Small intestine (tissue), 7 donors: ENCODE data around the gene COLQ. TPM values are rescaled to one million over a fixed set of nuclear protein-coding genes. Genes with fewer than 3 reads are reported as not detected.
A peak's percentile ranks its signal among the peaks of the same experiment; 100 is the strongest.

ENCODE experiments used
- DNase-seq, 2 donors: peaks; one replicate each; pipeline versions ENCODE4 v3.0.0 to v3.0.0-alpha.2; 2013
- FAIRE-seq: peaks from 2 replicates; lab custom pipeline; 2012; peaks lifted over from hg19 to GRCh38; lab: Jason Lieb, UNC
- H3K27ac ChIP-seq, 3 donors: one replicate each; pipeline ENCODE4 v1.5.1; 2013; ENCODE audit warnings: low read length in 2 of 3, mild to moderate bottlenecking in 2 of 3, control low read depth in 1 of 3, inconsistent platforms in 1 of 3, low read depth in 1 of 3, moderate library complexity in 1 of 3
- H3K27me3 ChIP-seq, 3 donors: one replicate each; pipeline ENCODE4 v1.6.1; 2013; ENCODE audit warnings: low read length in 3 of 3, inconsistent platforms in 1 of 3; ENCODE audit not compliant: control insufficient read depth in 3 of 3, insufficient read depth in 3 of 3
- H3K36me3 ChIP-seq, 3 donors: one replicate each; pipeline ENCODE4 v1.6.1; 2013; ENCODE audit warnings: low read length in 3 of 3, inconsistent platforms in 1 of 3, low read depth in 1 of 3, mild to moderate bottlenecking in 1 of 3, moderate library complexity in 1 of 3; ENCODE audit not compliant: control insufficient read depth in 3 of 3, insufficient read depth in 2 of 3
- H3K4me1 ChIP-seq, 3 donors: one replicate each; pipeline ENCODE4 v1.6.1; 2013; ENCODE audit warnings: low read length in 2 of 3, inconsistent platforms in 1 of 3, low read depth in 1 of 3, mild to moderate bottlenecking in 1 of 3, moderate library complexity in 1 of 3; ENCODE audit not compliant: control insufficient read depth in 3 of 3, insufficient read depth in 2 of 3
- H3K4me3 ChIP-seq, 3 donors: one replicate each; pipeline ENCODE4 v1.5.1; 2013; ENCODE audit warnings: low read length in 3 of 3, control low read depth in 1 of 3, inconsistent platforms in 1 of 3, low read depth in 1 of 3, mild to moderate bottlenecking in 1 of 3, moderate library complexity in 1 of 3
- H3K9me3 ChIP-seq, 2 donors: one replicate each; pipeline ENCODE4 v1.6.1; 2013; ENCODE audit warnings: low read depth in 1 of 2, low read length in 1 of 2; ENCODE audit not compliant: control insufficient read depth in 2 of 2, insufficient read depth in 1 of 2
- WGBS, 3 donors: extraction: QIAGEN DNeasy Blood & Tissue Kit; methylation state at CpG; one replicate each; pipeline ENCODE4 v1.1.7; 2013; 5-methylcytosine and 5-hydroxymethylcytosine counted together
- polyA plus RNA-seq, 4 donors: library from polyadenylated mRNA; stranded (reverse) in 3 of 4; unstranded in 1 of 4; fragments of 200-250 nt in 3 of 4; fragments of 120-200 nt in 1 of 4; gene quantifications; one replicate each; pipeline versions ENCODE4 v1.2.1 to v1.2.3, GENCODE V29; 2013
- donor health status: healthy with polysubstance abuse.
- donor health status: control.
- donor health status: control.
- donor health status: Bipolar disorder and iron deficiency.
- donor health status: healthy.

COLQ gene
- polyA plus RNA-seq, 4 donors = 0.81 to 3.6 (median 2.0) TPM

- no peak for FAIRE-seq
- no peaks in the 10 kb centered on the region for H3K9me3 ChIP-seq
- WGBS, 3 donors = 87 to 90% (median 89%) methylated on average over 4 of the region's 4 CpGs
These were observed 6.7 kb downstream of the COLQ start for GRCh38 chr3:15514663-15515340.

DNA sequence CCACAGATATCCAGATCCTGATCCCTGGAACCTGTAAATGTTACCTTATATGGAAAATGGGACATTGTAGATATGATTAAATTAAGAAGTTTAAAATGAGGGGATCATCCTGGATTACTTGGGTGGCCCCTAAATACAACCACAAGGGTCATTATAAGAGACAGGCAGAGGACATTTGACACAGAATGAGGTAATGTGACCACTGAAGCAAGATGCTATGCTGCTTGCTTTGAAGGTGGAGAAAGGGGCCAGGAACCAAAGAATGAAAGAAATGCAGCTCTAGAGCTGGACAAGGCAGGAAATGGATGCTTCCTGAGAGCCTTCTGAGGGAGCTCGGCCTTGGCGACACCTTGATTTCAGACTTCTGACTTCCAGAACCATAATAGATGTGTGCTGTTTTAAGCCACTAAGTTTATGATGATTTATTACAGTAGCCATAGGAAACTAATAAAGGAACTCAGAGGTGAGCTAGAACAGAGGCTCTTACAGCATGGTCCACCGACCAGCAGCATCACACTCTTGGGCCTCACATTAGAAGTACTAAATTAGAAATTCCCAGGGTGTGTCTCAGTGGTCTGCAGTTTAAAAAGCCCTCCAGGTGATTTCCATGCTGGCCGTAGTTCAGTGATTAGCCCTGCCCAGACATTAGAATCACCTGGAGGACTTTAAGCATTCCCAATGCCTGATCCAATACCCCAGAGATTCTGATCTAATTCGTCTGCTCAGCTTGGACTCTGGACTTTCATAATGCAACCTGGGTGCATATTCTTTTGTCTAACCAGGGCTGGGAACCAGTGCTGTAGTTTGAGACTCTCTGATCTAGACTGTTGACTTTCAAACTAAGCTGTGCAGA, 7.5 kb downstream of the COLQ start:
- Histone ChIP-seq H3K4me3 (no peak overlapping the region), H3K36me3 (peaks cover 0 to 2% (median 0%) of the 10 kb centered on the region in 3 donors), H3K27ac (no peak overlapping the region), H3K4me1 (peaks cover 0 to 2% (median 0%) of the 10 kb centered on the region in 3 donors), H3K27me3 (no peaks in the 10 kb centered on the region), H3K9me3 (no peaks in the 10 kb centered on the region)
- peak in 1 of 2 donors; percentile 47 for DNase-seq
- FAIRE-seq = no peak
- 49 to 64% (median 54%) methylated on average over 5 of the region's 5 CpGs for WGBS, 3 donors

More at GRCh38 chr3:15514663-15515340, 6.7 kb downstream of the COLQ start:
- DNase-seq = no peak
- Histone ChIP-seq H3K27me3 (no peaks in the 10 kb centered on the region), H3K4me1 (peaks cover 0 to 2% (median 0%) of the 10 kb centered on the region in 3 donors), H3K36me3 (peaks cover 0 to 2% (median 0%) of the 10 kb centered on the region in 3 donors), H3K4me3 (no peak overlapping the region), H3K27ac (no peak overlapping the region)

DNA sequence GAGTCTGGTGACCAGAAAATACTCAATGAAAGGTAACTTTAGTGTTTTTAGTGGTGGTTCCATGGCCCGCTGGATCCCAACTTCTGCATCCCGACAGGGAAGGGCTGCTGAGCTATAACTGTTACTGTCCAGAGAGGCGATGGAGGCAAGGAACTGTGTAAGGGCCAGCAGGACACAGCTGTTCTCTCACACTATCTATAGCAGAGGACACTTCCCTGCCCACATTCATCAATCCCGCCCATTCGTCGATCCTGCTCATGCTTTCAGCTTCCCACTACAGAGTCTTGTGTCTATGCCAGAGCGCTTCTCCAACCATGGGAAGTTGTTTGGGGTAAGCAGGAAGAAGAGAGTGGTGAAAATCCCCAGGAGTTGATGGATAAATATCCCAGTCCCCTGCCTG, 8.4 kb downstream of the COLQ start:
- peaks cover 0 to 2% (median 0%) of the 10 kb centered on the region in 3 donors for H3K4me1 ChIP-seq
- 81 to 96% (median 85%) methylated on average over 7 of the region's 7 CpGs for WGBS, 3 donors
- DNase-seq = no peak
- H3K27me3 ChIP-seq = no peaks in the 10 kb centered on the region
- H3K27ac ChIP-seq = no peak overlapping the region
- H3K36me3 ChIP-seq = no peaks in the 10 kb centered on the region
- no peak overlapping the region for H3K4me3 ChIP-seq
- no peak for FAIRE-seq
- H3K9me3 ChIP-seq = no peaks in the 10 kb centered on the region

DNA sequence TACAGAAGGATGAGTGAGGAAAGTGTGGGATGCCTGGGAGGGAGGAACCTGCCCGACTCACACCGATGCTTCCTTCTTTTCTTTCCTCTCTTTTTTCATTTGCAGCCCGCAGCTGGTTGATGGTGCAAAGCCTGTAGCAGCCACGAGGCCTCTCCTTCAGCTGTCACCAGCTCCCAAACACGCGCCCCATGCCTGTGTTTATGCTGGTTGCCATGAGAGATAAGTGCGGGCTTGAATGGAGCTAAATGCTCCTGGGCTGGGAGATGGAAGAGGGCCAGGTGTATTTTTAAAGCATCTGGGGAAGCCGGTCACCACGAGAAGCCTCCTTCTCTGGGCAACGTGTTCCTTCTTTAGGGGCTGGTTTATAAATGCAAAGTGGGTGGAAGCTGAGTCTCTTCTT, 9.3 kb downstream of the COLQ start:
- DNase-seq (peak in 1 of 2 donors; percentile 42), FAIRE-seq (no peak)
- Histone ChIP-seq H3K4me3 (no peak overlapping the region), H3K9me3 (no peaks in the 10 kb centered on the region), H3K4me1 (peaks cover 0 to 2% (median 0%) of the 10 kb centered on the region in 3 donors), H3K27me3 (no peaks in the 10 kb centered on the region), H3K36me3 (no peaks in the 10 kb centered on the region), H3K27ac (no peak overlapping the region)
- WGBS, 3 donors = 40 to 62% (median 59%) methylated on average over 10 of the region's 10 CpGs

- DNase-seq (no peak), FAIRE-seq (no peak)
- H3K27ac ChIP-seq = no peak overlapping the region
- no peaks in the 10 kb centered on the region for H3K9me3 ChIP-seq
- peaks cover 0 to 2% (median 0%) of the 10 kb centered on the region in 3 donors for H3K4me1 ChIP-seq
- no peaks in the 10 kb centered on the region for H3K36me3 ChIP-seq
- 92 to 96% (median 92%) methylated on average over 3 of the region's 3 CpGs for WGBS, 3 donors
- H3K27me3 ChIP-seq = no peaks in the 10 kb centered on the region
- no peak overlapping the region for H3K4me3 ChIP-seq
These were observed 10.3 kb downstream of the COLQ start for GRCh38 chr3:15511156-15511555.

DNA sequence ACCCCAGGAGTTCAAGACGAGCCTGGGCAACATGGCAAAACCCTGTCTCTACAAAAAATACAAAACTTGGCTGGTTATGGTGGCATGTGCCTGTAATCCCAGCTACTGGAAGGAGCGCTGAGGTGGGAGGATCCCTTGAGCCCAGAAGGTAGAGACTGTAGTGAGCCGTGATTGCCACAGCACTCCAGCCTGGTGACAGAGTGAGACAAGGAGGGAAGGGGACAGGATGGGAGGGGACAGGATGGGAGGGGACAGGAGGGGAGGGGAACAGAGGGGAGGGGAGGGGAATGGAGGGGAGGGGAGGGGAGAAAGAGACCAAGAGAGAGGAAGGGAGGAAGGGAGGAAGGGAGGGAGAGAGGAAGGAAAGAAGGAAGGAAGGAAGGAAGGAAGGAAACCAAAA, 11.0 kb downstream of the COLQ start:
- Histone ChIP-seq H3K9me3 (no peaks in the 10 kb centered on the region), H3K4me3 (no peak overlapping the region), H3K4me1 (peaks cover 0 to 2% (median 0%) of the 10 kb centered on the region in 3 donors), H3K36me3 (no peaks in the 10 kb centered on the region), H3K27ac (no peak overlapping the region), H3K27me3 (no peaks in the 10 kb centered on the region)
- no peak for DNase-seq
- WGBS, 3 donors = 75 to 86% (median 83%) methylated on average over 3 of the region's 3 CpGs
- FAIRE-seq = no peak

DNA sequence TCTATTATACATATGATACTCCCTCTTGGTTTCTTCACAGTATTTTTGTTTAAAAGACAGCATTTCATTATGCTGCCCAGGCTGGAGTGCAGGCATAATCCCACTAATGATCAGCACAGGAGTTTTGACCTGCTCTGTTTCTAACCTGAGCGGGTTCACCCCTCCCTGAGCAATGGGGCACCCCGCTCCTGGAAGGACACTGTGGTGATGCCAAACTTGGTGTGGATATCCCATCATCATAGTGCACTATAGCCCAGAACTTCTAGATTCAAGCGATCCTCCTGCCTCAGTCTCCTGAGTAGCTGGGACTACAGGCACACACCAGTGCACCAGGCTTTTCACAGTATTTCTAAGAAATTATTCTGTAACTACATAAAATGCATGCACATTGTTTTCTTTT, 14.9 kb downstream of the COLQ start:
- 96 to 98% (median 97%) methylated on average over 3 of the region's 3 CpGs for WGBS, 3 donors
- no peaks in the 10 kb centered on the region for H3K36me3 ChIP-seq
- H3K27ac ChIP-seq = no peak overlapping the region
- FAIRE-seq (no peak), DNase-seq (no peak)
- no peaks in the 10 kb centered on the region for H3K4me1 ChIP-seq
- no peak overlapping the region for H3K4me3 ChIP-seq
- no peaks in the 10 kb centered on the region for H3K27me3 ChIP-seq
- H3K9me3 ChIP-seq = no peaks in the 10 kb centered on the region

GRCh38 chr3:15505479-15506165, 15.9 kb downstream of the COLQ start:
- Histone ChIP-seq H3K4me3 (no peak overlapping the region), H3K36me3 (no peaks in the 10 kb centered on the region), H3K27me3 (no peaks in the 10 kb centered on the region), H3K4me1 (no peaks in the 10 kb centered on the region), H3K9me3 (no peaks in the 10 kb centered on the region), H3K27ac (no peak overlapping the region)
- 80 to 92% (median 90%) methylated on average over 7 of the region's 7 CpGs for WGBS, 3 donors
- no peak for FAIRE-seq
- DNase-seq = no peak
